Activated CD8-positive, alpha-beta T cell treated with anti-CD3 and anti-CD28 coated beads for 36 hours (primary cell): ENCODE measurements around the gene NCS1. TPM values are rescaled to one million over a fixed set of nuclear protein-coding genes. Genes with fewer than 3 reads are reported as not detected.
A peak's percentile ranks its signal among the peaks of the same experiment; 100 is the strongest.

Experiments
- ATAC-seq: fragments of 200-7000 bp; cut with Tn5 transposase; one replicate; pipeline ENCODE4 v1.10.0; 2021; ENCODE audit warnings: mild to moderate bottlenecking, moderate library complexity
- CTCF ChIA-PET: fragments of 350-600 bp; sonication (Branson Sonifier 250); formaldehyde crosslinking; loops from one replicate; lab custom pipeline; 2021; ENCODE audit warnings: antibody characterized with exemption; lab: Charles Lee
- POLR2A ChIA-PET: fragments of 350-600 bp; sonication (Branson Sonifier 250); formaldehyde crosslinking; loops from one replicate; lab custom pipeline; 2021; ENCODE audit warnings: antibody characterized with exemption; lab: Charles Lee
- DNase-seq: peaks from one replicate; pipeline ENCODE4 v3.0.0-alpha.2; 2020
- H3K27ac Mint-ChIP-seq: one replicate; pipeline ENCODE4 v1.8.0; 2021; ENCODE audit warnings: mild to moderate bottlenecking, mixed read lengths
- H3K27me3 Mint-ChIP-seq: one replicate; pipeline ENCODE4 v1.8.0; 2021; ENCODE audit warnings: mixed read lengths
- H3K36me3 Mint-ChIP-seq: one replicate; pipeline ENCODE4 v1.8.0; 2021; ENCODE audit warnings: low read depth, mixed read lengths
- H3K4me1 Mint-ChIP-seq: one replicate; pipeline ENCODE4 v1.8.0; 2021; ENCODE audit warnings: low read depth, mixed read lengths
- H3K4me3 Mint-ChIP-seq: one replicate; pipeline ENCODE4 v1.8.0; 2021; ENCODE audit warnings: mild to moderate bottlenecking, moderate library complexity, mixed read lengths
- H3K9me3 Mint-ChIP-seq: one replicate; pipeline ENCODE4 v1.8.0; 2021; ENCODE audit warnings: mixed read lengths
- intact Hi-C: fragments of 100-400 bp; cut with micrococcal nuclease; formaldehyde crosslinking; loops from one replicate; pipeline ENCODE4 v1.10.0; 2022
- total RNA-seq, 2 experiments: library from RNA; stranded (reverse); gene quantifications; one replicate each; pipeline ENCODE4 v1.2.3, GENCODE V29; 2021
- TF ChIP-seq, protein P1 (sequence below): fragments of 200-600 bp; IDR thresholded peaks from one replicate; pipeline ENCODE4 v1.8.0; 2022; ENCODE audit warnings: antibody characterized with exemption, mild to moderate bottlenecking

Gene NCS1
- total RNA-seq, 2 experiments from 2014 or later: 21.2 to 21.3 TPM

DNA sequence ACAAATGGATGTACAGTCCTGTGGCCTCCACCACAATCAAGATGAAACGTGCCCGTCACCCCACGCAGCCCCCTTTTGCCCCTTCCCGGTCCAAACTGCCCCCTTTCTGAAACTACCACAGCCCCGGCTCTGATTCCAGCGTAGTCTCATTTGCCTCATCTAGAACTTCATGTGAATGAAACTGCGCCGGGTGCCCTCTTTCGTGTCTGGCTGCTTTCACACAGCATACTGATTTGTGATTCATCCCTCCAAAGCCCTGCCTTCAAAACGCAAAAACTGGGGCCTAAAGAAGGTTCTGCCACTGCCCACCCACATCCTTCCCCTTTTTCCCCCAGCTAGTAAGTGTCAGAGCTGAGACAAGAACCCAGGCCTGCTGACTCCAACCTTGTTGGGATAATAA lies 31.5 kb upstream of the NCS1 start:
- TF ChIP-seq, protein P1, sequence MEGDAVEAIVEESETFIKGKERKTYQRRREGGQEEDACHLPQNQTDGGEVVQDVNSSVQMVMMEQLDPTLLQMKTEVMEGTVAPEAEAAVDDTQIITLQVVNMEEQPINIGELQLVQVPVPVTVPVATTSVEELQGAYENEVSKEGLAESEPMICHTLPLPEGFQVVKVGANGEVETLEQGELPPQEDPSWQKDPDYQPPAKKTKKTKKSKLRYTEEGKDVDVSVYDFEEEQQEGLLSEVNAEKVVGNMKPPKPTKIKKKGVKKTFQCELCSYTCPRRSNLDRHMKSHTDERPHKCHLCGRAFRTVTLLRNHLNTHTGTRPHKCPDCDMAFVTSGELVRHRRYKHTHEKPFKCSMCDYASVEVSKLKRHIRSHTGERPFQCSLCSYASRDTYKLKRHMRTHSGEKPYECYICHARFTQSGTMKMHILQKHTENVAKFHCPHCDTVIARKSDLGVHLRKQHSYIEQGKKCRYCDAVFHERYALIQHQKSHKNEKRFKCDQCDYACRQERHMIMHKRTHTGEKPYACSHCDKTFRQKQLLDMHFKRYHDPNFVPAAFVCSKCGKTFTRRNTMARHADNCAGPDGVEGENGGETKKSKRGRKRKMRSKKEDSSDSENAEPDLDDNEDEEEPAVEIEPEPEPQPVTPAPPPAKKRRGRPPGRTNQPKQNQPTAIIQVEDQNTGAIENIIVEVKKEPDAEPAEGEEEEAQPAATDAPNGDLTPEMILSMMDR: no peak
- DNase-seq (peak; percentile 89), ATAC-seq (peak; percentile 88)
- peaks cover 15% of the 10 kb centered on the region for H3K27me3 Mint-ChIP-seq
- intact Hi-C loops: no loop called here
- H3K4me3 Mint-ChIP-seq: peak overlapping the region; percentile 29
- H3K36me3 Mint-ChIP-seq: peaks cover 21% of the 10 kb centered on the region
- H3K4me1 Mint-ChIP-seq: peaks cover 75% of the 10 kb centered on the region
- peak overlapping the region; percentile 82 for H3K27ac Mint-ChIP-seq
- no peaks in the 10 kb centered on the region for H3K9me3 Mint-ChIP-seq
- ChIA-PET CTCF (interaction anchor here (1.3 to 1.9 kb wide), 4 partner anchors 10 to 33 kb away, joined by 3 to 13 read pairs (median 4); no protein-coding TSS in a partner anchor), POLR2A (interaction anchor here (0.8 to 6.4 kb wide), 2 partner anchors 11 to 286 kb away, joined by 3 to 65 read pairs; no protein-coding TSS in a partner anchor)

DNA sequence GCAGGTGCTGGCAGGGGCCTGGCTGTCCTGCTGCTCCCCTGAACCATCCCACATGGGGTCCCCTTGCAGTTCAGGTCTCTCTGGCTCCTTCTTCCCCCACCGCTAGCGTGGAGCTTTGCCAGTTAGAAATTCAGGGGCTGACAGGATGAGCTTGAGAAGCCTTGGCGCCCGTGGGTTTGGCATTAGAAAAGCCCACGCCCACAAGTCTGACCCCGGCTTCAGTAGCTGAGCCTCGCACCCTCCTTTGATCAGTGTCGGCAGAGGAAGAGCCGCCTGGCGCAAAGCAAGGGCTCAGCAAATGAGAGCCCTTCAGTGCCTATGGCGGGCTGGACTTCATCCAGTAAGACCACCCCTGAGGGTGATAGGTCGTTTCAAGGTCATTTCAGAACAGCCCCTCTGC lies 30.1 kb upstream of the NCS1 start:
- Mint-ChIP-seq H3K9me3 (no peaks in the 10 kb centered on the region), H3K4me3 (no peak overlapping the region), H3K27me3 (peaks cover 22% of the 10 kb centered on the region), H3K4me1 (peaks cover 66% of the 10 kb centered on the region), H3K27ac (peak overlapping the region; percentile 61), H3K36me3 (peaks cover 8% of the 10 kb centered on the region)
- ATAC-seq: no peak
- intact Hi-C loops: no loop called here
- TF ChIP-seq, protein P1: no peak
- DNase-seq: no peak
- ChIA-PET CTCF (interaction anchor here (0.9 to 1.9 kb wide), 4 partner anchors 10 to 31 kb away, joined by 3 to 13 read pairs (median 4); no protein-coding TSS in a partner anchor), POLR2A (interaction anchor here (0.6 to 6.4 kb wide), 4 partner anchors 9 to 210 kb away, joined by 3 to 65 read pairs (median 3); no protein-coding TSS in a partner anchor)

DNA sequence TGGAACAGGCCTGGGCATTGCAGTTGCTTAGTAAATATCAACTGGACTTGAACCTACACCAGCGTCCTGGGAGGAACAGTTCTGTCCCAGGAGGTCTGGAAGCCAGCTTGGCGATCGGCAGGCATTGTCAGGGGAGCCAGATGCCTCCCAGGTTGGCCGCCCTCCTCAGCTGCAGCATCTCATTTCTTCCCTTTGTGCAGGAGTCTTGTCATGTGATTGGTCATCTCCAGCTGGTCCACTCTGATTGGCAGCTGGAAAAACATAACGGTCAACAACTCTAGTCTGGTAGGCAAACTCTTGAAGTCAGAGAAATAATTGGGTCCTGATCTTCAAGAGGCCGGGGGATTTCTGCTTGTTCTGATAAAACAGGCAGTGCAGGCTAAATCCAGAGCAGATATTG lies 29.6 kb upstream of the NCS1 start:
- intact Hi-C loops: no loop called here
- TF ChIP-seq, protein P1: no peak
- no peak overlapping the region for H3K27ac Mint-ChIP-seq
- ChIA-PET POLR2A (interaction anchor here (0.5 to 6.4 kb wide), 3 partner anchors 13 to 130 kb away, joined by 3 to 65 read pairs (median 3); no protein-coding TSS in a partner anchor), CTCF (interaction anchor here (0.9 to 1.9 kb wide), 2 partner anchors 9 to 14 kb away, joined by 3 to 13 read pairs; no protein-coding TSS in a partner anchor)
- DNase-seq (no peak), ATAC-seq (no peak)
- no peaks in the 10 kb centered on the region for H3K9me3 Mint-ChIP-seq
- peaks cover 64% of the 10 kb centered on the region for H3K4me1 Mint-ChIP-seq
- H3K4me3 Mint-ChIP-seq: no peak overlapping the region
- peaks cover 3% of the 10 kb centered on the region for H3K36me3 Mint-ChIP-seq
- H3K27me3 Mint-ChIP-seq: peaks cover 24% of the 10 kb centered on the region

DNA sequence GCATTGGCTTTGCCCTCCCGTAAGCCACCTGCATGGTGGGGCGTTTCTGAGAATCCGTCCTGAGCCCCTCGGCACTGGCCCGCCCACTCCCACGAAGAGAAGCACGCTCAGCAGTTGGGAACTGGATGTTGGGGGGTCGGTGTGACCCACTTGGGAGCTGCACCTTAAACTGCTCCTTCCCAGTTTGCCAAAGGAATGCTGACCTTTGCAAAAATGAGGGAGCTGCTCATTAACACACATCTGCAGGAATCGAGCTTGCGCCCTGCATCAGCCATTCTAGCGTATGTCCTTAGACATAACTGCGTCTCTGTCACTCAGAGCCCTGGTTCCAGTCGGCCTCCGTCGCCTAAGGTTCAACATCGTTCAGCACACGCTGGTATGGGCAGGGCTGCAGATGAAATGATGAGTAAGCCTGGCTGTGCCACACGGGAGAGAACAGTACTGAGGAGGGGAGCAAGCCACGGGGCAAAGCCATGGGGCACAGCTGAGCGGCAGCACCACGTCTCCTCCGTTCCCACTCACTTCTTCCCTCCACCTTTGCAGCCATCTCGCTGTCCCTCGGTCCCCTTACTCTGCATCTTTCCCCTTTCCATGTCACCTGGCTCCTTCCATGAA lies 28.8 kb upstream of the NCS1 start:
- intact Hi-C loops: no loop called here
- Mint-ChIP-seq H3K36me3 (no peaks in the 10 kb centered on the region), H3K4me1 (peaks cover 59% of the 10 kb centered on the region), H3K27ac (no peak overlapping the region), H3K4me3 (peak overlapping the region; percentile 27), H3K9me3 (no peaks in the 10 kb centered on the region), H3K27me3 (peaks cover 24% of the 10 kb centered on the region)
- ChIA-PET CTCF (interaction anchor here (1.1 to 3.1 kb wide), 4 partner anchors 15 to 36 kb away, joined by 4 to 19 read pairs (median 4); no protein-coding TSS in a partner anchor), POLR2A (interaction anchor here (0.5 to 6.4 kb wide), 4 partner anchors 14 to 316 kb away, joined by 3 to 65 read pairs (median 3); no protein-coding TSS in a partner anchor)
- DNase-seq: no peak
- ATAC-seq: no peak
- TF ChIP-seq, protein P1: no peak

DNA sequence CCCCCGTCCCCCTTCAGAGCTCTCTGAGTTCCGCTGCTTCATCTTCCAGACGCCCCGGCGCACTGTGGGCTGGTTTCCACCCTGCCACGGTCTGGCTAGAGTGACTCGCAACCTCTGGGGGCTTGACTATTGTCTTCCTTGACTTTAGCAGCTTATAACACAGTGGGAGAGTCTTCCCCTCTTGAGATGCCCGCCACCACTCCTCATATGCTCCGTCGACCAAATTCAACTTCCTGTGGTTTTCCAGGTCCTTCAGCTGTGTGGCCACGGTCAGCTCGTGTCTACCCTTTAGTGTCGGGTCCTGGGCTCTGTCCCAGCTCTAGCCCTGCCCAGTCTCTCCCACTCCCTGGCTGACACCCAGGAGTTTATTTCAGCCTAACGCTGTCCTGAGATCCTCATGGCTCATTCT lies 28.2 kb upstream of the NCS1 start:
- no peaks in the 10 kb centered on the region for H3K9me3 Mint-ChIP-seq
- peaks cover 24% of the 10 kb centered on the region for H3K27me3 Mint-ChIP-seq
- no peak overlapping the region for H3K27ac Mint-ChIP-seq
- POLR2A ChIA-PET: interaction anchor here (0.8 to 6.4 kb wide), 3 partner anchors 14 to 317 kb away, joined by 3 to 65 read pairs (median 3); no protein-coding TSS in a partner anchor
- H3K4me3 Mint-ChIP-seq: peak overlapping the region; percentile 27
- H3K36me3 Mint-ChIP-seq: no peaks in the 10 kb centered on the region
- DNase-seq (peak; percentile 52), ATAC-seq (peak; percentile 32)
- TF ChIP-seq, protein P1: no peak
- peaks cover 53% of the 10 kb centered on the region for H3K4me1 Mint-ChIP-seq
- intact Hi-C loops: no loop called here
- CTCF ChIA-PET: interaction anchor here (1.1 to 3.1 kb wide), 4 partner anchors 16 to 37 kb away, joined by 4 to 19 read pairs (median 4); no protein-coding TSS in a partner anchor
